Liver (tissue), 9 donors: ENCODE measurements around the gene ZNF722. TPM values are rescaled to one million over a fixed set of nuclear protein-coding genes. Genes with fewer than 3 reads are reported as not detected.
"Not testable (repeated sequence)": the region's sequence is repeated elsewhere in the genome, so short reads cannot be mapped to it uniquely, and the experiment has no call there.

ENCODE experiments used
- DNase-seq: peaks from one replicate; pipeline ENCODE4 v3.0.0-alpha.2; 2017; ENCODE audit warnings: low spot score
- H3K27ac ChIP-seq, 2 donors: one replicate each; pipeline ENCODE4 v1.7.0; 2013; ENCODE audit warnings: inconsistent platforms in 2 of 2, low read length in 2 of 2, control low read depth in 1 of 2, low read depth in 1 of 2, mild to moderate bottlenecking in 1 of 2
- H3K27me3 ChIP-seq, 4 donors: one replicate each; pipeline versions ENCODE4 v1.6.1 to v1.7.0; 2013; ENCODE audit warnings: low read length in 3 of 4, inconsistent platforms in 1 of 4, mild to moderate bottlenecking in 1 of 4, moderate library complexity in 1 of 4; ENCODE audit not compliant: control insufficient read depth in 4 of 4, insufficient read depth in 4 of 4
- H3K36me3 ChIP-seq, 4 donors: one replicate each; pipeline versions ENCODE4 v1.6.1 to v1.7.0; 2013; ENCODE audit warnings: low read length in 3 of 4, mild to moderate bottlenecking in 3 of 4, low read depth in 1 of 4, moderate library complexity in 1 of 4; ENCODE audit not compliant: control insufficient read depth in 4 of 4, insufficient read depth in 3 of 4
- H3K4me1 ChIP-seq, 4 donors: one replicate each; pipeline versions ENCODE4 v1.6.1 to v1.7.0; 2013; ENCODE audit warnings: low read length in 3 of 4, mild to moderate bottlenecking in 3 of 4, moderate library complexity in 1 of 4; ENCODE audit not compliant: control insufficient read depth in 4 of 4, insufficient read depth in 4 of 4
- H3K4me3 ChIP-seq, 3 donors: one replicate each; pipeline versions ENCODE4 v1.6.1 to v1.7.0; 2013; ENCODE audit warnings: low read length in 3 of 3, control low read depth in 1 of 3, low read depth in 1 of 3, mild to moderate bottlenecking in 1 of 3
- H3K9ac ChIP-seq, 2 donors: one replicate each; pipeline ENCODE4 v1.7.0; 2013; ENCODE audit warnings: low read length in 2 of 2, mild to moderate bottlenecking in 2 of 2, moderate library complexity in 2 of 2, control low read depth in 1 of 2, low read depth in 1 of 2
- H3K9me3 ChIP-seq, 4 donors: one replicate each; pipeline versions ENCODE4 v1.6.1 to v1.7.0; 2013; ENCODE audit warnings: low read length in 3 of 4; ENCODE audit not compliant: control insufficient read depth in 4 of 4
- ATF3 ChIP-seq: IDR thresholded peaks from 2 replicates; pipeline ENCODE4 v1.6.1; 2016; ENCODE audit warnings: antibody characterized with exemption
- CTCF ChIP-seq: fragments of 150-350 bp; IDR thresholded peaks from 2 replicates; pipeline ENCODE4 v1.5.1; 2017; ENCODE audit warnings: improper control_type of control experiment, low read depth, low read length; ENCODE audit not compliant: missing input control
- EGR1 ChIP-seq, 2 donors: IDR thresholded peaks; 2 replicates each; pipeline ENCODE4 v1.6.1; 2016 to 2018; ENCODE audit warnings: antibody characterized with exemption in 2 of 2, low read depth in 2 of 2
- FOXA1 ChIP-seq: IDR thresholded peaks from 2 replicates; pipeline ENCODE4 v1.6.1; 2016; ENCODE audit warnings: antibody characterized with exemption
- FOXA2 ChIP-seq: IDR thresholded peaks from 2 replicates; pipeline ENCODE4 v1.6.1; 2016; ENCODE audit warnings: antibody characterized with exemption
- GABPA ChIP-seq, 2 donors: IDR thresholded peaks in 1 of 2; conservative IDR thresholded peaks in 1 of 2; 2 replicates each; pipeline ENCODE4 v1.6.1; 2016; ENCODE audit warnings: antibody characterized with exemption in 2 of 2, mild to moderate bottlenecking in 1 of 2, moderate library complexity in 1 of 2
- HNF4A ChIP-seq, 2 donors: conservative IDR thresholded peaks; 2 replicates each; pipeline ENCODE4 v1.6.1; 2016; ENCODE audit warnings: antibody characterized with exemption in 2 of 2, mild to moderate bottlenecking in 2 of 2
- HNF4G ChIP-seq: IDR thresholded peaks from 2 replicates; pipeline ENCODE4 v1.6.1; 2016; ENCODE audit warnings: antibody characterized with exemption
- JUND ChIP-seq, 2 donors: IDR thresholded peaks; 2 replicates each; pipeline ENCODE4 v1.6.1; 2016; ENCODE audit warnings: antibody characterized with exemption in 2 of 2
- MAX ChIP-seq: IDR thresholded peaks from 2 replicates; pipeline ENCODE4 v1.6.1; 2016; ENCODE audit warnings: antibody characterized with exemption
- NR2F2 ChIP-seq: IDR thresholded peaks from 2 replicates; pipeline ENCODE4 v1.6.1; 2016; ENCODE audit warnings: antibody characterized with exemption
- RAD21 ChIP-seq, 2 donors: IDR thresholded peaks; 2 replicates each; pipeline ENCODE4 v1.6.1; 2016; ENCODE audit warnings: antibody characterized with exemption in 2 of 2, mild to moderate bottlenecking in 2 of 2
- REST ChIP-seq: IDR thresholded peaks from 2 replicates; pipeline ENCODE4 v1.6.1; 2016; ENCODE audit warnings: antibody characterized with exemption, mild to moderate bottlenecking
- RXRA ChIP-seq, 2 donors: IDR thresholded peaks; 2 replicates each; pipeline ENCODE4 v1.6.1; 2017 to 2018; ENCODE audit warnings: antibody characterized with exemption in 2 of 2, mild to moderate bottlenecking in 1 of 2
- SP1 ChIP-seq: IDR thresholded peaks from 2 replicates; pipeline ENCODE4 v1.6.1; 2018; ENCODE audit warnings: antibody characterized with exemption, mild to moderate bottlenecking
- TAF1 ChIP-seq: conservative IDR thresholded peaks from 2 replicates; pipeline ENCODE4 v1.6.1; 2016; ENCODE audit warnings: antibody characterized with exemption, mild to moderate bottlenecking
- YY1 ChIP-seq: IDR thresholded peaks from 2 replicates; pipeline ENCODE4 v1.6.1; 2016; ENCODE audit warnings: antibody characterized with exemption, mild to moderate bottlenecking
- WGBS: extraction: QIAGEN DNeasy Blood & Tissue Kit; methylation state at CpG from one replicate; pipeline ENCODE4 v1.1.7; 2013; 5-methylcytosine and 5-hydroxymethylcytosine counted together
- polyA plus RNA-seq, 2 donors: library from polyadenylated mRNA; stranded (reverse) in 1 of 2; unstranded in 1 of 2; fragments of 200-250 nt in 1 of 2; fragments of >200 nt in 1 of 2; fragmentation: Nextera tagmentation in 1 of 2; extraction: Ambion mirVana in 1 of 2; gene quantifications; one replicate each; pipeline versions ENCODE4 v1.2.1 to v1.2.3, GENCODE V29; 2013 to 2015
- total RNA-seq, 2 donors: library from RNA; depleted of rRNA; stranded (reverse); fragments of >200 nt; gene quantifications; one replicate each; pipeline ENCODE4 v1.2.3, GENCODE V29; 2014
- donor health status: healthy.
- donor health status: healthy.
- donor health status: healthy.
- donor health status: healthy.
- donor health status: healthy.

The ZNF722 gene
- total RNA-seq (not detected), polyA plus RNA-seq (not detected)

GRCh38 chr7:63998549-63998948 lies at the start of gene ZNF722:
Gene ZNF722 (plus strand): TSS chr7:63998849. CDS start chr7:63998962, 113 bp downstream.
- no peak for DNase-seq
- H3K9ac ChIP-seq: no peak within 1 kb of the TSS
- 83% methylated on average over 10 of the region's 10 CpGs for WGBS
- no peaks in the 10 kb centered on the region for H3K36me3 ChIP-seq
- no peaks in the 10 kb centered on the region for H3K27me3 ChIP-seq
- H3K4me3 ChIP-seq: no peak within 1 kb of the TSS
- peaks cover 0 to 17% (median 8%) of the 10 kb centered on the region in 4 donors for H3K9me3 ChIP-seq
- no peak within 1 kb of the TSS for H3K27ac ChIP-seq
- no peaks in the 10 kb centered on the region for H3K4me1 ChIP-seq
- no peak for TF ChIP-seq ATF3
- no peak for TF ChIP-seq NR2F2
- TF ChIP-seq FOXA1: no peak
- TF ChIP-seq FOXA2: no peak
- no peak for TF ChIP-seq GABPA (IDR thresholded peaks at IDR 0.05 in 1 of 2, conservative IDR thresholded peaks at IDR 0.05 in 1 of 2)
- no peak for TF ChIP-seq SP1
- no peak for TF ChIP-seq YY1

GRCh38 chr7:63953181-63953580 lies 45.5 kb upstream of the ZNF722 start:
- no peak for DNase-seq
- Histone ChIP-seq H3K9me3 (peaks cover 2 to 18% (median 4%) of the 10 kb centered on the region in 4 donors), H3K36me3 (no peaks in the 10 kb centered on the region), H3K27me3 (no peaks in the 10 kb centered on the region), H3K9ac (no peak overlapping the region), H3K4me3 (no peak overlapping the region), H3K27ac (no peak overlapping the region), H3K4me1 (no peaks in the 10 kb centered on the region)
- WGBS: 55% methylated on average over 2 of the region's 2 CpGs
- TF ChIP-seq EGR1 (IDR thresholded peaks at IDR 0.05; ENCODE audit: low read depth in 2 of 2): no peak
- no peak for TF ChIP-seq MAX
- TF ChIP-seq JUND (IDR thresholded peaks at IDR 0.05): no peak
- no peak for TF ChIP-seq YY1
- TF ChIP-seq RXRA (IDR thresholded peaks at IDR 0.05): no peak
- TF ChIP-seq HNF4A (conservative IDR thresholded peaks at IDR 0.05): no peak
- no peak for TF ChIP-seq NR2F2
- TF ChIP-seq SP1: no peak
- TF ChIP-seq FOXA1: no peak
- TF ChIP-seq ATF3: no peak
- TF ChIP-seq REST: no peak
- no peak for TF ChIP-seq TAF1
- TF ChIP-seq HNF4G: no peak
- no peak for TF ChIP-seq RAD21 (IDR thresholded peaks at IDR 0.05)

GRCh38 chr7:63968629-63969028 lies 30.0 kb upstream of the ZNF722 start:
- no peaks in the 10 kb centered on the region for H3K4me1 ChIP-seq
- no peak overlapping the region for H3K27ac ChIP-seq
- no peak overlapping the region for H3K9ac ChIP-seq
- H3K36me3 ChIP-seq: no peaks in the 10 kb centered on the region
- peaks cover 0 to 6% (median under 1%) of the 10 kb centered on the region in 4 donors for H3K9me3 ChIP-seq
- no peaks in the 10 kb centered on the region for H3K27me3 ChIP-seq
- TF ChIP-seq RXRA (IDR thresholded peaks at IDR 0.05) (no peak), SP1 (no peak), YY1 (no peak), GABPA (IDR thresholded peaks at IDR 0.05 in 1 of 2, conservative IDR thresholded peaks at IDR 0.05 in 1 of 2) (no peak), NR2F2 (no peak), FOXA2 (no peak), CTCF (no peak), RAD21 (IDR thresholded peaks at IDR 0.05) (no peak), HNF4G (no peak), HNF4A (conservative IDR thresholded peaks at IDR 0.05) (no peak), FOXA1 (no peak), EGR1 (IDR thresholded peaks at IDR 0.05; ENCODE audit: low read depth in 2 of 2) (no peak)
- DNase-seq: no peak
- no peak overlapping the region for H3K4me3 ChIP-seq

- H3K27me3 ChIP-seq, DNase-seq, H3K27ac ChIP-seq, H3K9ac ChIP-seq, H3K4me3 ChIP-seq, H3K4me1 ChIP-seq, H3K36me3 ChIP-seq: not testable (repeated sequence)
- WGBS: 75% methylated on average over 2 of the region's 2 CpGs
- peaks cover 9 to 40% (median 11%) of the 10 kb centered on the region in 4 donors for H3K9me3 ChIP-seq
Observed at GRCh38 chr7:64015496-64015895, 16.8 kb downstream of the ZNF722 start.
